CD14-positive monocyte (primary cell): ENCODE data around the gene BMPR1B. TPM values are rescaled to one million over a fixed set of nuclear protein-coding genes. Genes with fewer than 3 reads are reported as not detected.
A peak's percentile ranks its signal among the peaks of the same experiment; 100 is the strongest.

Experiments used
- DNase-seq, 3 donors: peaks; one replicate each; pipeline ENCODE4 v3.0.0-alpha.2; 2011 to 2022
- H2AFZ ChIP-seq: 2 replicates; pipeline ENCODE4 v1.6.0; 2012; ENCODE audit warnings: mild to moderate bottlenecking, low read depth, low read length, inconsistent platforms; ENCODE audit not compliant: insufficient read depth, poor library complexity, severe bottlenecking
- H3K27ac ChIP-seq, 2 donors: 1 replicate in 1 of 2; 2 replicates in 1 of 2; pipeline ENCODE4 v1.5.1; 2012 to 2013; ENCODE audit warnings: low read length in 2 of 2, control low read depth in 1 of 2, inconsistent platforms in 1 of 2, low read depth in 1 of 2, mild to moderate bottlenecking in 1 of 2
- H3K27me3 ChIP-seq, 2 donors: one replicate each; pipeline versions ENCODE4 v1.6.0 to v1.6.1; 2011 to 2013; ENCODE audit warnings: low read length in 2 of 2; ENCODE audit not compliant: control insufficient read depth in 2 of 2, insufficient read depth in 2 of 2
- H3K36me3 ChIP-seq, 2 donors: replicated peaks in 1 of 2; 1 replicate in 1 of 2; 2 replicates in 1 of 2; pipeline versions ENCODE4 v1.5.1 to v1.6.1; 2012 to 2013; ENCODE audit warnings: low read length in 2 of 2, control low read depth in 1 of 2, inconsistent platforms in 1 of 2, mild to moderate bottlenecking in 1 of 2; ENCODE audit not compliant: insufficient read depth in 2 of 2, control insufficient read depth in 1 of 2
- H3K4me1 ChIP-seq, 2 donors: 1 replicate in 1 of 2; 2 replicates in 1 of 2; pipeline versions ENCODE4 v1.5.1 to v1.6.1; 2012 to 2013; ENCODE audit warnings: low read length in 2 of 2, control low read depth in 1 of 2, inconsistent platforms in 1 of 2, mild to moderate bottlenecking in 1 of 2, moderate library complexity in 1 of 2; ENCODE audit not compliant: insufficient read depth in 2 of 2, control insufficient read depth in 1 of 2
- H3K4me2 ChIP-seq: replicated peaks from 2 replicates; pipeline ENCODE3; 2012; ENCODE audit warnings: low read length, moderate library complexity, mild to moderate bottlenecking; ENCODE audit not compliant: poor library complexity, severe bottlenecking; ENCODE audit errors: extremely low read depth
- H3K4me3 ChIP-seq, 3 experiments: fragments of 200-600 bp in 1 of 3; sonication (generic) in 1 of 3; replicated peaks in 1 of 3; 1 replicate in 2 of 3; 2 replicates in 1 of 3; pipeline ENCODE4 v1.5.1; 2011 to 2013; ENCODE audit warnings: low read length in 3 of 3, mild to moderate bottlenecking in 3 of 3, control low read depth in 2 of 3, low read depth in 2 of 3, inconsistent platforms in 1 of 3, moderate library complexity in 1 of 3
- H3K79me2 ChIP-seq: 2 replicates; pipeline ENCODE4 v1.6.0; 2012; ENCODE audit warnings: mild to moderate bottlenecking, control low read depth, inconsistent platforms, low read length, moderate library complexity; ENCODE audit not compliant: insufficient read depth
- H3K9ac ChIP-seq: 2 replicates; pipeline ENCODE4 v1.6.0; 2017; ENCODE audit warnings: low read length, mild to moderate bottlenecking; ENCODE audit not compliant: insufficient read depth, poor library complexity, severe bottlenecking
- H3K9me3 ChIP-seq, 2 donors: replicated peaks in 1 of 2; 1 replicate in 1 of 2; 2 replicates in 1 of 2; pipeline versions ENCODE4 v1.5.1 to v1.6.1; 2012 to 2013; ENCODE audit warnings: low read length in 2 of 2, control low read depth in 1 of 2; ENCODE audit not compliant: control insufficient read depth in 1 of 2, insufficient read depth in 1 of 2
- H4K20me1 ChIP-seq: 2 replicates; pipeline ENCODE4 v1.6.0; 2012; ENCODE audit warnings: mild to moderate bottlenecking, low read length, control low read depth, moderate library complexity; ENCODE audit not compliant: insufficient read depth
- H3K27ac Mint-ChIP-seq, 7 donors: one replicate each; pipeline ENCODE4 v1.8.0; 2020; ENCODE audit warnings: mild to moderate bottlenecking in 7 of 7, mixed read lengths in 7 of 7, moderate library complexity in 6 of 7, inconsistent platforms in 2 of 7
- H3K27me3 Mint-ChIP-seq, 3 donors: one replicate each; pipeline ENCODE4 v1.8.0; 2021 to 2022; ENCODE audit warnings: low read depth in 3 of 3, mild to moderate bottlenecking in 3 of 3, mixed read lengths in 3 of 3, moderate library complexity in 3 of 3, inconsistent platforms in 1 of 3
- H3K36me3 Mint-ChIP-seq, 2 donors: one replicate each; pipeline ENCODE4 v1.8.0; 2020; ENCODE audit warnings: mixed read lengths in 2 of 2, inconsistent platforms in 1 of 2, mild to moderate bottlenecking in 1 of 2
- H3K4me1 Mint-ChIP-seq: one replicate; pipeline ENCODE4 v1.8.0; 2020; ENCODE audit warnings: mild to moderate bottlenecking, mixed read lengths
- H3K4me3 Mint-ChIP-seq, 2 donors: one replicate each; pipeline ENCODE4 v1.8.0; 2020; ENCODE audit warnings: mild to moderate bottlenecking in 2 of 2, mixed read lengths in 2 of 2, moderate library complexity in 1 of 2
- H3K9me3 Mint-ChIP-seq, 7 donors: one replicate each; pipeline ENCODE4 v1.8.0; 2020 to 2022; ENCODE audit warnings: mixed read lengths in 7 of 7, mild to moderate bottlenecking in 6 of 7, moderate library complexity in 6 of 7, inconsistent platforms in 2 of 7
- CTCF ChIP-seq: fragments of 200-600 bp; IDR thresholded peaks from one replicate; pipeline ENCODE4 v1.8.0; 2022; ENCODE audit warnings: antibody characterized with exemption, mild to moderate bottlenecking
- WGBS: methylation state at CpG from one replicate; pipeline ENCODE4 v1.1.5; 2013; ENCODE audit warnings: missing lambda C conversion rate; ENCODE audit not compliant: insufficient coverage; 5-methylcytosine and 5-hydroxymethylcytosine counted together
- intact Hi-C, 2 donors: fragments of 100-400 bp; cut with micrococcal nuclease; formaldehyde crosslinking; loops; one replicate each; pipeline versions ENCODE4 v1.15.0 to v1.15.1; 2023
- polyA plus RNA-seq, 3 donors: library from polyadenylated mRNA; depleted of rRNA in 1 of 3; unstranded in 2 of 3; stranded (reverse) in 1 of 3; fragments of 300-500 nt in 2 of 3; fragments of >200 nt in 1 of 3; fragmentation: Illumina TruSeq in 2 of 3; gene quantifications; 1 replicate in 2 of 3; 2 replicates in 1 of 3; pipeline ENCODE4 v1.2.3, GENCODE V29; 2012 to 2021

The BMPR1B gene
- polyA plus RNA-seq, 3 donors: not detected

GRCh38 chr4:95066050-95066449 lies 308.3 kb downstream of the BMPR1B start:
- Mint-ChIP-seq H3K36me3 (no peaks in the 10 kb centered on the region), H3K27me3 (no peaks in the 10 kb centered on the region), H3K4me3 (no peak overlapping the region), H3K27ac (peak overlapping the region in 1 of 7 donors; percentile 29), H3K9me3 (peaks cover 0 to 14% (median 6%) of the 10 kb centered on the region in 7 donors), H3K4me1 (peaks cover 4% of the 10 kb centered on the region)
- no peak overlapping the region for H3K9ac ChIP-seq
- no peak overlapping the region for H3K27ac ChIP-seq
- DNase-seq: no peak
- no peak overlapping the region for H2AFZ ChIP-seq
- intact Hi-C loops: no loop called here
- H3K79me2 ChIP-seq: no peaks in the 10 kb centered on the region
- H3K4me3 ChIP-seq: no peak overlapping the region
- WGBS: no CpG with 5 or more reads among the region's 1 CpG
- no peak overlapping the region for H3K4me2 ChIP-seq
- H3K4me1 ChIP-seq: no peaks in the 10 kb centered on the region
- no peak for TF ChIP-seq CTCF
- no peaks in the 10 kb centered on the region for H3K27me3 ChIP-seq
- no peaks in the 10 kb centered on the region for H4K20me1 ChIP-seq
- H3K9me3 ChIP-seq: peaks cover 3 to 4% of the 10 kb centered on the region in 2 donors
- no peaks in the 10 kb centered on the region for H3K36me3 ChIP-seq

- no peak for DNase-seq
- H3K27me3 Mint-ChIP-seq: no peaks in the 10 kb centered on the region
- no peak overlapping the region for H3K4me3 Mint-ChIP-seq
- H3K9ac ChIP-seq: no peak overlapping the region
- no peak overlapping the region for H2AFZ ChIP-seq
- no peaks in the 10 kb centered on the region for H3K79me2 ChIP-seq
- H3K4me1 ChIP-seq: no peaks in the 10 kb centered on the region
- no peaks in the 10 kb centered on the region for H3K36me3 Mint-ChIP-seq
- intact Hi-C loops: no loop called here
- H4K20me1 ChIP-seq: no peaks in the 10 kb centered on the region
- no peaks in the 10 kb centered on the region for H3K27me3 ChIP-seq
- H3K9me3 ChIP-seq: peaks cover 0 to 4% of the 10 kb centered on the region in 2 donors
- H3K27ac Mint-ChIP-seq: no peak overlapping the region
- WGBS: 93% methylated on average over 1 of the region's 1 CpG
- no peaks in the 10 kb centered on the region for H3K36me3 ChIP-seq
- no peak for TF ChIP-seq CTCF
- H3K9me3 Mint-ChIP-seq: peaks cover 0 to 11% (median 5%) of the 10 kb centered on the region in 7 donors
- H3K27ac ChIP-seq: no peak overlapping the region
- H3K4me2 ChIP-seq: no peak overlapping the region
- H3K4me3 ChIP-seq: no peak overlapping the region
- H3K4me1 Mint-ChIP-seq: no peaks in the 10 kb centered on the region
These were observed 310.6 kb downstream of the BMPR1B start for GRCh38 chr4:95068401-95068800.
